Mononuclear cell (primary cell): ENCODE measurements around the gene DAB2IP. TPM values are rescaled to one million over a fixed set of nuclear protein-coding genes. Genes with fewer than 3 reads are reported as not detected.

Experiments used
- H3K27me3 ChIP-seq: 2 replicates; pipeline ENCODE4 v1.6.0; 2011; ENCODE audit warnings: low read length, control low read depth; ENCODE audit not compliant: insufficient read depth
- H3K4me1 ChIP-seq: 2 replicates; pipeline ENCODE4 v1.5.1; 2011; ENCODE audit warnings: mild to moderate bottlenecking, low read length, control low read depth; ENCODE audit not compliant: insufficient read depth
- H3K4me3 ChIP-seq: 2 replicates; pipeline ENCODE4 v1.5.1; 2011; ENCODE audit warnings: mild to moderate bottlenecking, low read length, moderate library complexity
- H3K9me3 ChIP-seq: 2 replicates; pipeline ENCODE4 v1.5.1; 2011; ENCODE audit warnings: low read depth, mild to moderate bottlenecking, control low read depth, low read length
- total RNA-seq: library from RNA; depleted of rRNA; stranded (reverse); fragments of >200 nt; gene quantifications from one replicate; pipeline ENCODE4 v1.2.3, GENCODE V29; 2012

Gene DAB2IP
- total RNA-seq, 1 donor = 0.10 TPM

- Histone ChIP-seq H3K4me1 (no peaks in the 10 kb centered on the region), H3K4me3 (no peak overlapping the region), H3K9me3 (no peaks in the 10 kb centered on the region)
Measured at GRCh38 chr9:121744687-121745395, 93.4 kb downstream of the DAB2IP start.

DNA sequence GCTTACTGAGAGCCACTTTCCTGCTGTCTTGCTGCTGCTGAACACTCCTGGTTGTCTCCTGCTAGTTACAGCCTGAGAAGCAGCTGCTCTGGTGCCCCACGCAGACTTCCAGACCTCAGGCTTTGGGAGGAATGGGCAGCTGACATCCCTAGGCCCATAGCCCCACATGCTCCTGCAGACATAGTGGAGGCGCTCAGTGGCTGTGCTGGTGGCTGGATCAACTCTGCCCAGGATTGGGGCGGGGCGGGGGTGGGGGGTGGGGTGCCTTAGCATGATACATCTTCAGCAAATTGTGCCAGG, 93.9 kb downstream of the DAB2IP start:
- no peaks in the 10 kb centered on the region for H3K27me3 ChIP-seq
- no peak overlapping the region for H3K4me3 ChIP-seq

More at GRCh38 chr9:121744687-121745395, 93.4 kb downstream of the DAB2IP start:
- no peaks in the 10 kb centered on the region for H3K27me3 ChIP-seq

DNA sequence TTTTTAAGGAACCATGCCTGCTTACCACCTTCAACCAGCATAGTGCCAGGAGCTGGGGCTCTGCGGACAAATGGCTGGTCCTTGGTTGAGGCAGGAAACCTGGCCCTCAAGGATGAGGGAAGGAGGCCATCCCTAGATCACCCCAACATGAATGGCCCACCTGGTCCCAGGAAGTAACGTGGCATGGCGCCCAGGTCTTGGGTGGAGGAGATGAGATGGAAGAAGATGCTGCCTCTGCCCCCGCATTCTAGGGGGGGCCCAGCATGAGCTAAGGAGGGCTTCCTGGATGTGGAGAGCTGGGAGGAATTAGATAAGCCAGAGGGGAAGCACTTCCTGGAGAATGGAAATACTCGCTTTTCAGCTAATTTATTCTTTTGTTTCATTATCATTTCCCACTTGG, 95.0 kb downstream of the DAB2IP start:
- Histone ChIP-seq H3K27me3 (no peaks in the 10 kb centered on the region), H3K4me3 (no peak overlapping the region), H3K9me3 (no peaks in the 10 kb centered on the region), H3K4me1 (no peaks in the 10 kb centered on the region)

More for the DNA sequence above, 93.9 kb downstream of the DAB2IP start:
- H3K9me3 ChIP-seq = no peaks in the 10 kb centered on the region
- no peaks in the 10 kb centered on the region for H3K4me1 ChIP-seq

DNA sequence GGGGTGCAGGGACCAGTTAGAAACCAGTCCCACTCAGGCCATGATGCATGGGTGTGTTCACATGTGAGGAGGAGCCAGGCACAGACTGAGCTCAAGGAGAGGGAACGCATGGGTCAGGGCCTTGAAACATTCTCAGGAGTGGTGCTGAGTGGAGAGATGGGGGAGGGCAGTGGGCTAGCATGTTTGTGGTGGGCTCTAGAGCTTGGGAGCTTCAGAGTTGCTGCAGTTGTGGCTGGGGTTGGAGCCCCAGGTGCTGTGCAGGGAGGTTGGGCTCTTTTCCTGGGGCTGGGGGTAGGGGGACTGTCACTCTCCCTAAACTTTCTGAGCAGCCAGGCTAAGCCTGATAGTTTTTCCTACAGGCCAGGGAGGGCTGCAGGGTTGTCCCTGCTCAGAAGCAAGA, 95.4 kb downstream of the DAB2IP start:
- H3K27me3 ChIP-seq = no peaks in the 10 kb centered on the region
- H3K4me3 ChIP-seq = no peak overlapping the region
- H3K4me1 ChIP-seq = no peaks in the 10 kb centered on the region
- H3K9me3 ChIP-seq = no peaks in the 10 kb centered on the region

- no peaks in the 10 kb centered on the region for H3K4me1 ChIP-seq
Measured at GRCh38 chr9:121748074-121748473, 96.6 kb downstream of the DAB2IP start.

DNA sequence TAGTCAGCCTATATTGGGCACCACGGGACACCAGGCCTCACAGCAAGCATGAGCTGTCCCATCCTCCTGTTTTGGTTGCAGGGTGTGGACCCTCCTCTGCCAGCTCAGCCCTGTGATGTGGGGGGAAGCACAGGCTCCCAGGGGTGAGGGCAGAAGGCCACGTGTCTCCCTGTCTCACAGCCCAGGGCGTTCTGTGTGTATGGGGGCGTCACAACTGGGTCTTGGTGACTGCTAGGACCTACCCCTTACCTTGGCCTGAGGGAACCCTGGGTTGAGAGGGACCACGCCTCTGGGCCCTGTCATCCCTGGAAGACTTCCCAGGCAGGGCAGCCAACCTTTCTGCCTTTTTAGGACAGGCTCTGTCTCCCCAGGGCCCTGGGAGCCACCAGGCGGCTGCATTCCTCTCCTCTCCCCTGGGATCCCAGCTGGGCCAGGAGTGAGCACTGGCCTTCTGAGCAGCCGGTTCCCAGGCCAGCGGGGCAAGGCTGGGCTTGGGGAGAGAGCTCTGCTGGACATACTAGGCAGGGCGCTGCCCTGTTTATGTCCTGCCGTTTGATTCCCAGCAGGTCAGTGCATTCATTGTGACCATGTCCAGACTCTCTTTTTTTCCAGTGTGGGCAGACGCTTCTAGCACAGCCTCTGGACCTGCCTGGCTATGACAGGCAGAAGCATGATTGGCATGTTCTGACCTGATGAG, 97.4 kb downstream of the DAB2IP start:
- Histone ChIP-seq H3K9me3 (no peaks in the 10 kb centered on the region), H3K4me1 (no peaks in the 10 kb centered on the region), H3K4me3 (no peak overlapping the region), H3K27me3 (no peaks in the 10 kb centered on the region)

More at GRCh38 chr9:121748074-121748473, 96.6 kb downstream of the DAB2IP start:
- Histone ChIP-seq H3K4me3 (no peak overlapping the region), H3K9me3 (no peaks in the 10 kb centered on the region), H3K27me3 (no peaks in the 10 kb centered on the region)

DNA sequence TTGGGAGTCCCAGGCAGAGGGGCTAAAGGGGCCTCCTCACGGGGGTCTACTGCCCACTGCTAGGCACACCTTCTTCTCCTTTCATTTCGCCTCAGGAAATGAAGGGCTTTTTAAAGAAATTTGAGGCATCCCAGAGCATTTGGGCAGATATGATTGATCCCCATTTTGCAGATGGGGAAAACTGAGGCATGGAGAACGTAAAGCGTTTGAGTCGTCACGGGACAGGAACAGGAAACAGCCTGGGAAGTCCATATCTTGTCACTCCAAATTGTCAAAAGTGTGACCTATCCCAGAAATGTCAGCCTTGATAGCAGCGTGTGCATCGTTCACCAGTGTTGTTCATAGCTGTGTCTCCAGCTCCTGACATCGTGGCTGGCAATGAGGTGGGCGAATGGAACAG, 98.2 kb downstream of the DAB2IP start:
- no peak overlapping the region for H3K4me3 ChIP-seq
- no peaks in the 10 kb centered on the region for H3K4me1 ChIP-seq
- no peaks in the 10 kb centered on the region for H3K27me3 ChIP-seq
- H3K9me3 ChIP-seq = no peaks in the 10 kb centered on the region

DNA sequence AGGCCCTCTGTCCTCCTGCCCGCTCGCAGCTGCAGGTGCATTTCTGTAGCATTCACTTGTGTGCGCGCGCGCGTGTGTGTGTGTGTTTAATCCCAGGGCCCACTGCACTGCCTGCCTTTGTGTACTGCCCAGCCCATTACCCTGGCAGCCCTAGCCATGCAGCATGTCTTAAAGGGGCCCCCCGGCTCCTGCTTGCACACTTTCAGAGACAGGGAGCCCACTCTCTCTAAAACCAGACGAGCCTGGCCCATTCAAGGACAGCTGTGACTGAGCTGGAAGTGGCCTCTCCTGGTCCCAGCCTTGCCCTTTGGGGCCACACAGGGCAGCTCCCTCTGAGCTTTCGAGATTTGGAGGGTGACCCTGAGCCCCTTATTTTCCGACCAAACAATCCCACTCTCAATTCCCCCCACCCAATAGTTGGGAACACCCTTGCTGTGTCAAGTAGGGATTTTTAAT, 98.9 kb downstream of the DAB2IP start:
- H3K4me1 ChIP-seq = no peaks in the 10 kb centered on the region
- no peaks in the 10 kb centered on the region for H3K27me3 ChIP-seq
- H3K4me3 ChIP-seq = no peak overlapping the region
- H3K9me3 ChIP-seq = no peaks in the 10 kb centered on the region

GRCh38 chr9:121750715-121751623, 99.5 kb downstream of the DAB2IP start:
- no peak overlapping the region for H3K4me3 ChIP-seq
- H3K4me1 ChIP-seq = no peaks in the 10 kb centered on the region
- H3K9me3 ChIP-seq = no peaks in the 10 kb centered on the region
- H3K27me3 ChIP-seq = no peaks in the 10 kb centered on the region

DNA sequence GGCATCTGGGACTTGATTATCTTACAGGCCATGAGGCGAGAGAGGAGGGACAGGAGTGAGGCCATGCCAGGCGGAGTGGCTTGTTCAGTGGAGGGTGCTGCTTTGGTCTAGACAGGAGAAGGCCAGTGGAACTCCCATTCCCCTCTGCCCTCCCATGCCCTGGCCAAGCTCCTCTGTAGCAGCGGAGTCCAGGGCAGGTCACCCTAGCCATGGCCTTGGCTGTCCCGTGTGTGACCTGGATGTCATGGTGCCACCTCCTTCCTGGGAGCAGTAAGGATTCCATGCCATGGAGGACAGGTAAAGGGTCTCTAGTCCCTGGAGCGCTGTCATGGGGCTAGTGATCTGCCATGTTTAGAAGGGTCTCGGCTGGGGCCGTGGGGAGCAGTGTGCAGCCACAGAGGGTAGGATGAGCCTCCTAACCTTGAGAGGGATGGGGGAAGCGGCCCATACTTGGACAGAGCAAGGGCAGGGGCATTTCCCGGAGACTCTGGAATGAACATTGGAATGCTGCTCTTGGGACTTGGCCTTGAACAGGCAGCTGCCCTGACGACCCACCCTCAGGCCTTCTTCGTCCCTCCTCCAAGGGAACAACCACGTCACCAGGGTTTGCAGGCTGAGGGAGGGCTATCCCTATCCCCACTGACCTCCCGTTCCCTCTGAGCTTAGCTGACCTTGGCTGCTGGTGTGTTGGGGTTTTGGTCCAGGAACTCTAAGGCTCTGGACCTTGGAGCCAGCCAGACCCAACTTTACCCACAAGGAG, 100.4 kb downstream of the DAB2IP start:
- Histone ChIP-seq H3K4me3 (no peak overlapping the region), H3K27me3 (no peaks in the 10 kb centered on the region), H3K4me1 (no peaks in the 10 kb centered on the region), H3K9me3 (no peaks in the 10 kb centered on the region)

DNA sequence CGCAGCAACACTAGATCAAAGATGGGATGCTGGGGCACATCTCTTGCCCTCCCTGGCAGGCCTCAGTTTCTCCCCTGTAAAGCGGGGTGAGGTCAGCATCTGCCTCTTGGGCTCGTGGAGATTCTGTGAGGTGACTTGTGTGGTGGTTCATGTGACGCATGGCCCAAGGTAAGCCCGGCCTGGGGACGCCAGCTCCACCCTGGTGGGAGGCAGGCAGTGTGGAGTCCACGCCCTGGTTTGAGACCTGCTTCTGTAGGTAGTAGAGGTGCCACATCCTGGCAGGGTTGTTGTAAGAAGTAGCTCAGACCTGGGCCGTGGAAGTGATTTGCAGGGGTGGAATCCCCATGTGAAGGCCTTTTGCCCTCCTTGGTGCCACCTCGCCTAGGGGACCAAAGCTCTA, 101.5 kb downstream of the DAB2IP start:
- H3K9me3 ChIP-seq = no peaks in the 10 kb centered on the region
- H3K4me1 ChIP-seq = no peaks in the 10 kb centered on the region
- H3K4me3 ChIP-seq = no peak overlapping the region
- no peaks in the 10 kb centered on the region for H3K27me3 ChIP-seq

- Histone ChIP-seq H3K4me3 (no peak overlapping the region), H3K9me3 (no peaks in the 10 kb centered on the region), H3K4me1 (no peaks in the 10 kb centered on the region), H3K27me3 (no peaks in the 10 kb centered on the region)
Measured at GRCh38 chr9:121753802-121754654, 102.6 kb downstream of the DAB2IP start.

- Histone ChIP-seq H3K9me3 (no peaks in the 10 kb centered on the region), H3K27me3 (no peaks in the 10 kb centered on the region), H3K4me3 (no peak overlapping the region), H3K4me1 (no peaks in the 10 kb centered on the region)
Measured at GRCh38 chr9:121754655-121755436, 103.4 kb downstream of the DAB2IP start.
